SK-N-MC (cell line): ENCODE measurements around the gene OTUD7B.
"Not testable (repeated sequence)": the region's sequence is repeated elsewhere in the genome, so short reads cannot be mapped to it uniquely, and the experiment has no call there.

Source experiments
- DNase-seq: peaks from one replicate; pipeline ENCODE4 v3.0.0-alpha.2; 2011; ENCODE audit warnings: low read depth, low spot score
- H3K27ac ChIP-seq: fragments of 200-600 bp; sonication (generic); 2 replicates; pipeline ENCODE4 v1.5.1; 2016; ENCODE audit warnings: mixed run types
- H3K36me3 ChIP-seq: fragments of 200-600 bp; sonication (generic); 2 replicates; pipeline ENCODE4 v1.6.1; 2017; ENCODE audit warnings: antibody characterized with exemption, low read length, mixed read lengths; ENCODE audit not compliant: insufficient read depth
- H3K4me3 ChIP-seq: fragments of 200-600 bp; sonication (generic); 2 replicates; pipeline ENCODE4 v1.5.1; 2016
- H3K9ac ChIP-seq: fragments of 200-600 bp; sonication (generic); 2 replicates; pipeline ENCODE4 v1.8.0; 2017; ENCODE audit warnings: mixed run types, mixed read lengths; ENCODE audit not compliant: insufficient read length
- H3K9me3 ChIP-seq: fragments of 200-600 bp; sonication (generic); 2 replicates; pipeline ENCODE4 v1.6.1; 2017; ENCODE audit warnings: low read depth, mild to moderate bottlenecking, antibody characterized with exemption, low read length, moderate library complexity, mixed read lengths
- EZH2 ChIP-seq: fragments of 200-600 bp; sonication (generic); IDR thresholded peaks from one replicate; pipeline ENCODE4 v1.6.1; 2017; ENCODE audit warnings: antibody characterized with exemption
- FOXP2 ChIP-seq: optimal IDR thresholded peaks from 2 replicates; pipeline ENCODE3; 2011; ENCODE audit warnings: mild to moderate bottlenecking, moderate library complexity; ENCODE audit not compliant: insufficient read depth; ENCODE audit errors: extremely low read length, control extremely low read depth
- POLR2AphosphoS5 ChIP-seq: IDR thresholded peaks from 2 replicates; pipeline ENCODE4 v1.6.1; 2012; ENCODE audit warnings: mild to moderate bottlenecking, low read depth, low read length, borderline replicate concordance

OTUD7B gene

GRCh38 chr1:149967041-149967440 is 43.5 kb downstream of the OTUD7B start:
- Histone ChIP-seq H3K4me3 (no peak overlapping the region), H3K27ac (no peak overlapping the region), H3K36me3 (peaks cover 34% of the 10 kb centered on the region; the same call in 1 of the 2 replicates), H3K9ac (no peak overlapping the region), H3K9me3 (no peaks in the 10 kb centered on the region)
- no peak for TF ChIP-seq POLR2AphosphoS5
- no peak for TF ChIP-seq FOXP2
- no peak for TF ChIP-seq EZH2
- DNase-seq, result no peak

- H3K9ac ChIP-seq, result no peak overlapping the region
- no peak overlapping the region for H3K27ac ChIP-seq
- no peaks in the 10 kb centered on the region for H3K9me3 ChIP-seq
- no peak for DNase-seq
- no peak for TF ChIP-seq FOXP2
- no peak for TF ChIP-seq POLR2AphosphoS5
- TF ChIP-seq EZH2, result no peak
- no peak overlapping the region for H3K4me3 ChIP-seq
- peaks cover 30% of the 10 kb centered on the region; the same call in 1 of the 2 replicates for H3K36me3 ChIP-seq
Observed at GRCh38 chr1:149966405-149966804, 44.1 kb downstream of the OTUD7B start.

- H3K4me3 ChIP-seq, result no peak overlapping the region
- no peak for DNase-seq
- no peak overlapping the region for H3K27ac ChIP-seq
- H3K36me3 ChIP-seq, result peaks cover 23% of the 10 kb centered on the region; the same call in 1 of the 2 replicates
- no peaks in the 10 kb centered on the region for H3K9me3 ChIP-seq
- TF ChIP-seq FOXP2 (no peak), POLR2AphosphoS5 (no peak)
- H3K9ac ChIP-seq, result no peak overlapping the region
Observed at GRCh38 chr1:149965440-149965839, 45.1 kb downstream of the OTUD7B start.

DNA sequence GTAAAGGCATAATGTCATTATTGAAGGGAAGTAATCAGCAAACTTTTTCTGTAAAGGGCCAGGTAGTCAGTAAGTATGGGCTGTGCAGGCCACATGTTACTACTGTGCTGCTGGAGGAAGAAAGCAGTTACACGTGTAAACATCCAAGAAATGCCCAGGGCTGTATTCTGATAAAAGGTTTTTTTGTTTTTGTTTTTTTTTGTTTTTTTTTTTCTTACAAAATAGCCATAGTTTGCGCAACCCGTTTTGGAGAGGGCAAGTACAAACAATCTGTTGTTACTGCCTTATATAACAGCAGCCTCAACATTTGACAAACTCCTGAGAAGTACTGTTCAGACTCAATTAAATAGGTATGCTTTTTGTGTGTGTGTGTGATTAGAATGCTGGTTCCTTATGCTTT is 47.2 kb downstream of the OTUD7B start:
- no peak for DNase-seq
- peak overlapping the region; percentile 85; the same call in 1 of the 2 replicates for H3K27ac ChIP-seq
- peak overlapping the region; percentile 69 for H3K9ac ChIP-seq
- TF ChIP-seq EZH2 (no peak), FOXP2 (no peak), POLR2AphosphoS5 (no peak)
- no peaks in the 10 kb centered on the region for H3K9me3 ChIP-seq
- H3K36me3 ChIP-seq, result peaks cover 36% of the 10 kb centered on the region; the same call in 1 of the 2 replicates
- H3K4me3 ChIP-seq, result no peak overlapping the region

DNA sequence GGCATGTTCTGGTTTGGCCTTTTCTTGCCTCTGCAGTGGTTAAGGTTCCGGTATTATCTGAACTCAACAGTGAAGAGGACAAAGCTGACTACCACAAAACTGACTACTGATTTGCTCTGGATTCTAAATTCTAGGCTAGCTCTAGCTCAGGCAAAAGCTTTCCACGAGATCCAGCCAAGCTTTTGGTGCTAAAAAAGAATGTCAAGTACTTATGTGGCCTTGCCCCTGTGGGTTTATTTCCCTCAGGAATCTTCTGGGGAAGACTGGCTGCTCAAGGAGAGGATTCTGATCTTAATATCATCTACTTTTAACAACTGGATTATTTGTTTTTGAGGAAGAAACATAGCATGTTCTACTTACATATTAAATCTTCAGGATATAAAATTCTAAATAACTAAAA is 47.8 kb downstream of the OTUD7B start:
- peak overlapping the region; percentile 69 for H3K9ac ChIP-seq
- TF ChIP-seq FOXP2 (no peak), POLR2AphosphoS5 (no peak), EZH2 (no peak)
- no peaks in the 10 kb centered on the region for H3K9me3 ChIP-seq
- no peak overlapping the region for H3K4me3 ChIP-seq
- peaks cover 42% of the 10 kb centered on the region for H3K36me3 ChIP-seq
- peak overlapping the region; percentile 85 for H3K27ac ChIP-seq
- no peak for DNase-seq

DNA sequence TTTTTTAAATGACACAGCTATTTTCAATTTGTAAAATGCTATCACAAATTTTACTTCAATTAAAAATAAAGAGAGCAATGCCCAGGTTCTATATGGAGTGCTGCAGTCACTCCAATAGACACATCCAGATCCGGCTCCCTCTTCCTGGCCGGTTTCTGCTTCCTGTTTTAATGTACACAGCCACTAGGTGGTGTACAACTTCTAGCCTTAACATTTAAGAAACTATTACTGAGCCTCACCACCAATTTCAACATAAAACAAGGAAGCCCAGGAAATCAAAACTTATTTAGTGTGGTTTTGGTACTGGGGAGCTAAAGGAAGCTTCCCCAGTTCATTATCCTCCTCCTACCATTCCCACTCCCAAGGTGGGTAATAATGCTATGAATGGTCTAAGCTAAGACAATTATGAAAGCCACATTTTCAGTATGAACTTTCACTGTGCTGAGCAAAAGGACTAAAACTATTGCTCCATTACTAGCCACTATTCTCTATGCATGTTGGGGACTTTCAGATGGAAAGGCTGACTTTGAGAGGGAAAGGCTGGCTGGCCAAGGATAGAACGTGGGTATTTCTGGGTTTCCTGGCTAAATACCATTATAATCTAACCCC is 48.4 kb downstream of the OTUD7B start:
- peak overlapping the region; percentile 69 for H3K9ac ChIP-seq
- TF ChIP-seq POLR2AphosphoS5, result no peak
- TF ChIP-seq FOXP2, result no peak
- TF ChIP-seq EZH2, result no peak
- H3K9me3 ChIP-seq, result no peaks in the 10 kb centered on the region
- H3K4me3 ChIP-seq, result no peak overlapping the region
- peak; percentile 39 for DNase-seq
- H3K36me3 ChIP-seq, result peaks cover 41% of the 10 kb centered on the region
- H3K27ac ChIP-seq, result peak overlapping the region; percentile 85

GRCh38 chr1:149957548-149957947 is 53.0 kb downstream of the OTUD7B start:
- not testable (repeated sequence) for H3K9me3 ChIP-seq, DNase-seq, H3K27ac ChIP-seq, H3K9ac ChIP-seq, H3K4me3 ChIP-seq
- peaks cover 22% of the 10 kb centered on the region for H3K36me3 ChIP-seq

DNA sequence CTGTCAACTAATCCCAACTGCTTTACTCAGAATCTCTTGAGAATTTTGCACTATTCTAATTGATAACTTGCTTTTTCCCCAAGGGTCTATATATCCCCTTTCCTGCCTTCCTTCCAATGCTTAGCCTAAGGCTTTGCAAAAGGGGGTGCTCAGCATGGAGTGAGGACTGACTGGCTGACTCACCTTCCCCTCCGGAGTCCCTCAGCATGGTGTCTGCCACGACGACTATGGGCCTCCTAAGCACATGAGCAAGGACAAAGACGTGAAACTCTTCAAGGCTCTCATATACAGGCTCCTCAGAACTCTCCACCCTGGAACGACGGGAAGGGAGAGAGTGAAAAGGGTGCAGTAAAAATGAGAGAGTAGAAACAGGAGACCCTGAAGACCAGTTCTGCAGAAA is 60.6 kb downstream of the OTUD7B start:
- Histone ChIP-seq H3K4me3 (no peak overlapping the region), H3K9ac (no peak overlapping the region), H3K27ac (peak overlapping the region; percentile 88), H3K36me3 (peaks cover 18% of the 10 kb centered on the region), H3K9me3 (no peaks in the 10 kb centered on the region)
- TF ChIP-seq FOXP2 (no peak), EZH2 (no peak), POLR2AphosphoS5 (no peak)
- no peak for DNase-seq

DNA sequence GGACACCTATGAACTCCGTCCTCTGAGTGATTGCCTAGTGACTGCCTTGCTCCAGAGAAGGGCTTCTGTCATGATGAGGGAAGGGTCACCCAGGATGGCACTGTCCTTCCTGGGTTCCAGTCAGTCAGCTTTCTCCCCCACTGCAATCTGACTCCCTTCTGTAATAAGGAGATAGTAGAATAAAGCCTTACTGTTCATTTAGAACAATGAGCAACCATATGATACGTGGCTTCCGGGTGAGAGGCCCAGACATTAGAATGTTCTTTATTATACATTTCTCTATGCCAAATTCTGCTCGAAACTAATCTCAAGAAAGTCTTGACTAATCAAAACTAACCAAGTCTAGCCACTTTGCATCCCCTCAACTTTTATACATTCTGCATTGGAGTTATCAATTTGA is 65.3 kb downstream of the OTUD7B start:
- Histone ChIP-seq H3K9ac (no peak overlapping the region), H3K4me3 (no peak overlapping the region), H3K27ac (no peak overlapping the region), H3K9me3 (no peaks in the 10 kb centered on the region), H3K36me3 (peaks cover 29% of the 10 kb centered on the region)
- DNase-seq, result no peak
- TF ChIP-seq FOXP2 (no peak), POLR2AphosphoS5 (no peak), EZH2 (no peak)
